Small intestine (tissue), 7 donors: ENCODE measurements around the gene JAK1. TPM values are rescaled to one million over a fixed set of nuclear protein-coding genes. Genes with fewer than 3 reads are reported as not detected.

Experiments
- DNase-seq, 2 donors: peaks; one replicate each; pipeline versions ENCODE4 v3.0.0 to v3.0.0-alpha.2; 2013
- FAIRE-seq: peaks from 2 replicates; lab custom pipeline; 2012; peaks lifted over from hg19 to GRCh38; lab: Jason Lieb, UNC
- H3K27ac ChIP-seq, 3 donors: one replicate each; pipeline ENCODE4 v1.5.1; 2013; ENCODE audit warnings: low read length in 2 of 3, mild to moderate bottlenecking in 2 of 3, control low read depth in 1 of 3, inconsistent platforms in 1 of 3, low read depth in 1 of 3, moderate library complexity in 1 of 3
- H3K27me3 ChIP-seq, 3 donors: one replicate each; pipeline ENCODE4 v1.6.1; 2013; ENCODE audit warnings: low read length in 3 of 3, inconsistent platforms in 1 of 3; ENCODE audit not compliant: control insufficient read depth in 3 of 3, insufficient read depth in 3 of 3
- H3K36me3 ChIP-seq, 3 donors: one replicate each; pipeline ENCODE4 v1.6.1; 2013; ENCODE audit warnings: low read length in 3 of 3, inconsistent platforms in 1 of 3, low read depth in 1 of 3, mild to moderate bottlenecking in 1 of 3, moderate library complexity in 1 of 3; ENCODE audit not compliant: control insufficient read depth in 3 of 3, insufficient read depth in 2 of 3
- H3K4me1 ChIP-seq, 3 donors: one replicate each; pipeline ENCODE4 v1.6.1; 2013; ENCODE audit warnings: low read length in 2 of 3, inconsistent platforms in 1 of 3, low read depth in 1 of 3, mild to moderate bottlenecking in 1 of 3, moderate library complexity in 1 of 3; ENCODE audit not compliant: control insufficient read depth in 3 of 3, insufficient read depth in 2 of 3
- H3K4me3 ChIP-seq, 3 donors: one replicate each; pipeline ENCODE4 v1.5.1; 2013; ENCODE audit warnings: low read length in 3 of 3, control low read depth in 1 of 3, inconsistent platforms in 1 of 3, low read depth in 1 of 3, mild to moderate bottlenecking in 1 of 3, moderate library complexity in 1 of 3
- H3K9me3 ChIP-seq, 2 donors: one replicate each; pipeline ENCODE4 v1.6.1; 2013; ENCODE audit warnings: low read depth in 1 of 2, low read length in 1 of 2; ENCODE audit not compliant: control insufficient read depth in 2 of 2, insufficient read depth in 1 of 2
- WGBS, 3 donors: extraction: QIAGEN DNeasy Blood & Tissue Kit; methylation state at CpG; one replicate each; pipeline ENCODE4 v1.1.7; 2013; 5-methylcytosine and 5-hydroxymethylcytosine counted together
- polyA plus RNA-seq, 4 donors: library from polyadenylated mRNA; stranded (reverse) in 3 of 4; unstranded in 1 of 4; fragments of 200-250 nt in 3 of 4; fragments of 120-200 nt in 1 of 4; gene quantifications; one replicate each; pipeline versions ENCODE4 v1.2.1 to v1.2.3, GENCODE V29; 2013
- donor health status: healthy with polysubstance abuse.
- donor health status: control.
- donor health status: control.
- donor health status: Bipolar disorder and iron deficiency.
- donor health status: healthy.

The JAK1 gene
- polyA plus RNA-seq, 4 donors, result 29.4 to 66.5 (median 32.6) TPM

- Histone ChIP-seq H3K4me3 (no peak overlapping the region), H3K36me3 (no peaks in the 10 kb centered on the region), H3K9me3 (no peaks in the 10 kb centered on the region), H3K27ac (no peak overlapping the region), H3K27me3 (no peaks in the 10 kb centered on the region), H3K4me1 (peaks cover 9 to 34% (median 23%) of the 10 kb centered on the region in 3 donors)
- DNase-seq (no peak), FAIRE-seq (no peak)
- WGBS, 3 donors, result 61 to 83% (median 62%) methylated on average over 4 of the region's 4 CpGs
These were observed 72.4 kb downstream of the JAK1 start for GRCh38 chr1:64893921-64894320.

- FAIRE-seq, result no peak
- 53 to 75% (median 63%) methylated on average over 5 of the region's 5 CpGs for WGBS, 3 donors
- no peaks in the 10 kb centered on the region for H3K27me3 ChIP-seq
- H3K36me3 ChIP-seq, result no peaks in the 10 kb centered on the region
- no peaks in the 10 kb centered on the region for H3K9me3 ChIP-seq
- H3K4me1 ChIP-seq, result peaks cover 5 to 30% (median 14%) of the 10 kb centered on the region in 3 donors
- no peak for DNase-seq
- no peak overlapping the region for H3K27ac ChIP-seq
- H3K4me3 ChIP-seq, result no peak overlapping the region
These were observed 73.5 kb downstream of the JAK1 start for GRCh38 chr1:64892576-64893573.

- H3K4me1 ChIP-seq, result peaks cover 2 to 23% (median 10%) of the 10 kb centered on the region in 3 donors
- 26 to 68% (median 44%) methylated on average over 3 of the region's 3 CpGs for WGBS, 3 donors
- DNase-seq, result no peak
- H3K27ac ChIP-seq, result no peak overlapping the region
- H3K9me3 ChIP-seq, result no peaks in the 10 kb centered on the region
- no peaks in the 10 kb centered on the region for H3K27me3 ChIP-seq
- H3K4me3 ChIP-seq, result no peak overlapping the region
- FAIRE-seq, result no peak
- H3K36me3 ChIP-seq, result no peaks in the 10 kb centered on the region
These were observed 74.9 kb downstream of the JAK1 start for GRCh38 chr1:64891448-64891825.

GRCh38 chr1:64890699-64891447 lies 75.5 kb downstream of the JAK1 start:
- DNase-seq (no peak), FAIRE-seq (no peak)
- H3K27me3 ChIP-seq, result no peaks in the 10 kb centered on the region
- H3K9me3 ChIP-seq, result no peaks in the 10 kb centered on the region
- no peaks in the 10 kb centered on the region for H3K36me3 ChIP-seq
- H3K27ac ChIP-seq, result no peak overlapping the region
- WGBS, 3 donors, result 78 to 90% (median 84%) methylated on average over 10 of the region's 10 CpGs
- no peak overlapping the region for H3K4me3 ChIP-seq
- peaks cover 2 to 19% (median 10%) of the 10 kb centered on the region in 3 donors for H3K4me1 ChIP-seq

GRCh38 chr1:64887689-64888217 lies 78.6 kb downstream of the JAK1 start:
- FAIRE-seq, result no peak
- H3K27me3 ChIP-seq, result no peaks in the 10 kb centered on the region

GRCh38 chr1:64886877-64887276 lies 79.5 kb downstream of the JAK1 start:
- WGBS, 3 donors, result 91 to 94% (median 92%) methylated on average over 4 of the region's 4 CpGs

More at GRCh38 chr1:64887689-64888217, 78.6 kb downstream of the JAK1 start:
- Histone ChIP-seq H3K4me1 (peaks cover 2 to 12% (median 7%) of the 10 kb centered on the region in 3 donors), H3K36me3 (peaks cover 0 to 8% (median 3%) of the 10 kb centered on the region in 3 donors), H3K9me3 (no peaks in the 10 kb centered on the region), H3K4me3 (no peak overlapping the region), H3K27ac (no peak overlapping the region)
- 85 to 88% (median 88%) methylated on average over 4 of the region's 4 CpGs for WGBS, 3 donors
- DNase-seq, result no peak

GRCh38 chr1:64885648-64886047 lies 80.7 kb downstream of the JAK1 start:
- 93 to 96% (median 95%) methylated on average over 6 of the region's 6 CpGs for WGBS, 3 donors
- peaks cover 0 to 16% (median 4%) of the 10 kb centered on the region in 3 donors for H3K36me3 ChIP-seq
- H3K27ac ChIP-seq, result no peak overlapping the region
- no peaks in the 10 kb centered on the region for H3K9me3 ChIP-seq
- no peak for DNase-seq
- H3K4me3 ChIP-seq, result no peak overlapping the region
- no peak for FAIRE-seq
- H3K27me3 ChIP-seq, result no peaks in the 10 kb centered on the region
- H3K4me1 ChIP-seq, result peaks cover 0 to 3% (median 0%) of the 10 kb centered on the region in 3 donors

More at GRCh38 chr1:64886877-64887276, 79.5 kb downstream of the JAK1 start:
- no peaks in the 10 kb centered on the region for H3K9me3 ChIP-seq
- no peak overlapping the region for H3K4me3 ChIP-seq
- DNase-seq, result no peak
- no peak overlapping the region for H3K27ac ChIP-seq
- peaks cover 2 to 9% (median 7%) of the 10 kb centered on the region in 3 donors for H3K4me1 ChIP-seq
- H3K36me3 ChIP-seq, result peaks cover 0 to 11% (median 3%) of the 10 kb centered on the region in 3 donors
- H3K27me3 ChIP-seq, result no peaks in the 10 kb centered on the region
- no peak for FAIRE-seq
